ENCODE data around the gene C10orf67.

C10orf67 gene

GRCh38 chr10:23338155-23338828 lies 6.3 kb downstream of the C10orf67 start:
- no peak overlapping the region for H3K9ac ChIP-seq (ENCODE audit: low read length)
- no peak overlapping the region for H3K27ac ChIP-seq (ENCODE audit: low read length)
- no peaks in the 10 kb centered on the region for H3K9me3 ChIP-seq (ENCODE audit: insufficient read depth, low read length)
- H3K79me2 ChIP-seq (ENCODE audit: low read length): no peaks in the 10 kb centered on the region
- no peaks in the 10 kb centered on the region for H3K27me3 ChIP-seq (ENCODE audit: low read depth, low read length)
- TF ChIP-seq EZH2phosphoT487 (IDR thresholded peaks at IDR 0.05; ENCODE audit: low read depth) (no peak), CTCF (IDR thresholded peaks at IDR 0.05; ENCODE audit: low read depth, low read length) (no peak)
- H3K4me2 ChIP-seq (ENCODE audit: low read length): no peak overlapping the region
- no peak overlapping the region for H3K4me3 ChIP-seq (ENCODE audit: low read length)
- no peaks in the 10 kb centered on the region for H4K20me1 ChIP-seq (ENCODE audit: insufficient read depth, low read length)
- H2AFZ ChIP-seq (ENCODE audit: low read depth, low read length): no peak overlapping the region
- no peaks in the 10 kb centered on the region for H3K36me3 ChIP-seq (replicated peaks; ENCODE audit: low read depth, low read length)
- no peaks in the 10 kb centered on the region for H3K4me1 ChIP-seq (ENCODE audit: low read length)

GRCh38 chr10:23337616-23338015 lies 7.0 kb downstream of the C10orf67 start:
- H3K9me3 ChIP-seq (ENCODE audit: insufficient read depth, low read length): no peaks in the 10 kb centered on the region
- no peaks in the 10 kb centered on the region for H3K79me2 ChIP-seq (ENCODE audit: low read length)
- no peaks in the 10 kb centered on the region for H4K20me1 ChIP-seq (ENCODE audit: insufficient read depth, low read length)
- TF ChIP-seq EZH2phosphoT487 (IDR thresholded peaks at IDR 0.05; ENCODE audit: low read depth): no peak
- no peak for TF ChIP-seq CTCF (IDR thresholded peaks at IDR 0.05; ENCODE audit: low read depth, low read length)
- H3K4me1 ChIP-seq (ENCODE audit: low read length): no peaks in the 10 kb centered on the region
- no peaks in the 10 kb centered on the region for H3K27me3 ChIP-seq (ENCODE audit: low read depth, low read length)
- no peak overlapping the region for H3K4me3 ChIP-seq (ENCODE audit: low read length)
- no peak overlapping the region for H2AFZ ChIP-seq (ENCODE audit: low read depth, low read length)
- no peak overlapping the region for H3K9ac ChIP-seq (ENCODE audit: low read length)
- no peak overlapping the region for H3K27ac ChIP-seq (ENCODE audit: low read length)
- H3K4me2 ChIP-seq (ENCODE audit: low read length): no peak overlapping the region
- H3K36me3 ChIP-seq (replicated peaks; ENCODE audit: low read depth, low read length): no peaks in the 10 kb centered on the region

GRCh38 chr10:23331567-23332301 lies 12.9 kb downstream of the C10orf67 start:
- H3K4me3 ChIP-seq (ENCODE audit: low read length): no peak overlapping the region

More at GRCh38 chr10:23331567-23332301, 12.9 kb downstream of the C10orf67 start:
- H3K36me3 ChIP-seq (replicated peaks; ENCODE audit: low read depth, low read length): no peaks in the 10 kb centered on the region
- no peaks in the 10 kb centered on the region for H3K79me2 ChIP-seq (ENCODE audit: low read length)
- H3K9ac ChIP-seq (ENCODE audit: low read length): no peak overlapping the region
- H4K20me1 ChIP-seq (ENCODE audit: insufficient read depth, low read length): no peaks in the 10 kb centered on the region
- H3K4me2 ChIP-seq (ENCODE audit: low read length): no peak overlapping the region
- H2AFZ ChIP-seq (ENCODE audit: low read depth, low read length): no peak overlapping the region
- H3K9me3 ChIP-seq (ENCODE audit: insufficient read depth, low read length): no peaks in the 10 kb centered on the region
- H3K4me1 ChIP-seq (ENCODE audit: low read length): no peaks in the 10 kb centered on the region
- no peak for TF ChIP-seq EZH2phosphoT487 (IDR thresholded peaks at IDR 0.05; ENCODE audit: low read depth)
- TF ChIP-seq CTCF (IDR thresholded peaks at IDR 0.05; ENCODE audit: low read depth, low read length): no peak
- H3K27me3 ChIP-seq (ENCODE audit: low read depth, low read length): no peaks in the 10 kb centered on the region
- H3K27ac ChIP-seq (ENCODE audit: low read length): no peak overlapping the region
